Urothelium cell line (cell line): ENCODE results near the gene SMAP1.
"Not testable (repeated sequence)": the region's sequence is repeated elsewhere in the genome, so short reads cannot be mapped to it uniquely, and the experiment has no call there.

Experiments used
- DNase-seq: peaks from one replicate; pipeline ENCODE4 v3.0.0; 2011; ENCODE audit warnings: low spot score, mixed read lengths
- FAIRE-seq: peaks from 2 replicates; lab custom pipeline; 2011; peaks lifted over from hg19 to GRCh38; lab: Jason Lieb, UNC

Gene SMAP1

DNA sequence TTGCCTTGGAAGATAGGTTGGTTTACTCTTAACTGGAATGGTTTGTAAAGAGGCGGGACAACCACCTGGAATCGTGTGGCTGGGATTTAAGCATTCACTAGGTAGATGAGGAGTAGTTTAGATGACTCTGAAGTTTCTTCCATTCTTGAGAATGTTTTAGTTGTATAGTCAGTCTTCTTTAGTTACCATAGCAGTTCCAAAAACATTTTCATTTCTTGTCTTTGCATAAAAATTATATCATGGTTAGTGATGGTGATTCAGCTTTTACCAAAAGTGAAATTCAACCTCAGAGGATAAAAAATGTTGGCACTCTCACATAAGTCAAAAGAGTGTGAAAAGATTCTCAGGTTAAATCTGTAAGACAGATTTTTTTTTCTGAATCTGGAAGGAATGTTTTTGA is 70.3 kb downstream of the SMAP1 start:
- FAIRE-seq = no peak
- DNase-seq = no peak

DNA sequence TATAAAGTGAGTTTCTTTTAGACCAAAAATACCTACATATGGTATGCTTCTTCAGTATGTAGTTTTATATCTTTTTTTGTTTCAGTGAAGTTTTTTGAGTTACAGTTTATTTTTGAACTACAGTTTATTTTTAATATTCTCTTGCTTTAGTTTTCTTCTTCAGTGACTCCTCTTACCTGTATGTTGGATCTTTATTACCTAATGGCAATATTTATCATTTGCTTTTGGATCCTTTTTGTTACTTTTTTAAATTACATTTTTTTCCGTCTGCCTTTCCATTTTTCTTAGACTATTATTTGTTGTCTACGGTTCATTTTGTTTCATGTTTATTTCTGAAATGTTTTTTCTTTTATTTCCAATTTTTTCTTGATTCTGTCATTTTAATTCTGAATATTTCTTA is 71.9 kb downstream of the SMAP1 start:
- DNase-seq (no peak), FAIRE-seq (no peak)

DNA sequence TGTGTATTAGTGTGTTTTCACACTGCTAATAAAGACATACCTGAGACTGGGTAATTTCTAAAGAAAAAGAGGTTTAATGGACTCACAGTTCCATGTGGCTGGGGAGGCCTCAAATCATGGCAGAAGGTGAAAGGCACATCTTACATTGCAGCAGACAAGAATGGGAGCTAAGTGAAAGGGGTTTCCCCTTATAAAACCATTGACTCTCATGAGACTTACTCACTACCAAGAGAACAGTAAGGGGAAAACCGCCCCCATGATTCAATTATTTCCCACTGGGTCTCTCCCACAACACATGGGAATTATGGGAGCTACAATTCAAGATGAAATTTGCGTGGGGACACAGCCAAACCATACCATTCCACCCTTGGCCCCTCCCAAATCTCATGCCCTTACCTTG is 73.1 kb downstream of the SMAP1 start:
- DNase-seq, FAIRE-seq: not testable (repeated sequence)

DNA sequence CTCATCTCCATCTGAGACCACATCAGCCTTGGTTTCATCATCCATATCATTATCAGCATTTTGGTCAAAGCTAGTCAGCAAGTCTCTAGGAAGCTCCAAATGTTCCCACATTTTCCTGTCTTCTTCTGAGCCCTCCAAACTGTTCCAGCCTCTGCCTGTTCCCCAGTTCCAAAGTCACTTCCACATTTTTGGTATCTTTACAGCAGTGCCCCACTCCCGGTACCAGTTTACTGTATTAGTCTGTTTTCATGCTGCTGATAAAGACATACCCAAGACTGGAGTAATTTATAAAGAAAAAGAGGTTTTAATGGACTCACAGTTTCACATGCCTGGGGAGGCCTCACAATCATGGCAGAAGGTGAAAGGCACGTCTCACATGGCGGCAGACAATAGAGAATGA is 74.8 kb downstream of the SMAP1 start:
- not testable (repeated sequence) for DNase-seq, FAIRE-seq

- FAIRE-seq (no peak), DNase-seq (no peak)
These were observed 86.2 kb downstream of the SMAP1 start for GRCh38 chr6:70753870-70754380.

DNA sequence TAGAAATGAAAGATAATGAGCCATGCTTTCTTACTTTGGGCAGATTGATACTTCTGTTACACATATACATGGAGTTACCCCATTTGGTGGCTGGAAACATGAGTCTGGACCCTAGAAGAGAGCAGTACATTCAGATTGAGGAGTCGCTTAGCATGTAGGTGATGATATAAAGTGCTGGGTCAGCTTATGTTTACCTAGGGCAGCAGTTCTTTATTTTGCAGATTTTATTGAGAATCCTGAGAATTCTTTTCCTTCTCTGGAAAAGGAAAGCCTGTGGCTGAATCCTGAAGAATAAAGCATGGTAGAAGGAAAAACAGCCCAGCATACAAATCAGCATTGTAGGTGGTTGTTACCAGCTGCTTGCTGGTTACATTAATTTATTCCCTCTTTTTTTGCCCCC is 91.2 kb downstream of the SMAP1 start:
- DNase-seq (no peak), FAIRE-seq (no peak)

- no peak for FAIRE-seq
- no peak for DNase-seq
These were observed 96.2 kb downstream of the SMAP1 start for GRCh38 chr6:70763754-70764510.

GRCh38 chr6:70764706-70765105 is 97.0 kb downstream of the SMAP1 start:
- DNase-seq (no peak), FAIRE-seq (no peak)

DNA sequence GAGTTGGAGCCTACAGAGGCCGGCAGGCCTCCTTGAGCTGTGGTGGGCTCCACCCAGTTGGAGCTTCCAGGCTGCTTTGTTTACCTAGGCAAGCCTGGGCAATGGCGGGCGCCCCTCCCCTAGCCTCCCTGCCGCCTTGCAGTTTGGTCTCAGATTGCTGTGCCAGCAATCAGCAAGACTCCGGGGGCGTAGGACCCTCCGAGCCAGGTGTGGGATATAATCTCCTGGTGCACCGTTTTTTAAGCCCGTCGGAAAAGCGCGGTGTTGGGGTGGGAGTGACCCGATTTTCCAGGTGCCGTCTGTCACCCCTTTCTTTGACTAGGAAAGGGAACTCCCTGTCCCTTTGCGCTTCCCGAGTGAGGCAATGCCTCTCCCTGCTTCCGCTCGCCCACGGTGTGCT is 103.7 kb downstream of the SMAP1 start:
- FAIRE-seq, DNase-seq: not testable (repeated sequence)

DNA sequence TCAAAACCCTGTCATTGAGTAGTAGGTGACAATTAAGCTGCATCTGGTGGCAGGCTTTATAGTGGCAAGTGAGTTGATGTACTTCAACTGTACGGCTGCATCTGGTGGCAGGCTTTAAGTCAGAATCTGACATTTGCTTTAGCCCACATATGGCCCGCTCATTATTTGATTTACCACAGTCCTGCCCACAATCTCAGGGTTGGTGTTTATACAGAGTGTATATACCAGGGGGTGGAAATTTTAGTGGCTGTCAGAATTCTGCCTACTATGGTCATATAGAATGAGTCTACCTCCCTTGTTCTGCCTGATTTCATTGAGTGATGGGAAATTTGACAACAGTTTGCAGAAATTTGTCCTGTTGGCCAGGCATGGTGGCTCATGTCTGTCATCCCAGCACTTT is 112.3 kb downstream of the SMAP1 start:
- FAIRE-seq (no peak), DNase-seq (no peak)

GRCh38 chr6:70790483-70791224 is 123.0 kb downstream of the SMAP1 start:
- no peak for DNase-seq
- FAIRE-seq = no peak

- no peak for FAIRE-seq
- DNase-seq = no peak
These were observed 129.9 kb downstream of the SMAP1 start for GRCh38 chr6:70797625-70798024.

DNA sequence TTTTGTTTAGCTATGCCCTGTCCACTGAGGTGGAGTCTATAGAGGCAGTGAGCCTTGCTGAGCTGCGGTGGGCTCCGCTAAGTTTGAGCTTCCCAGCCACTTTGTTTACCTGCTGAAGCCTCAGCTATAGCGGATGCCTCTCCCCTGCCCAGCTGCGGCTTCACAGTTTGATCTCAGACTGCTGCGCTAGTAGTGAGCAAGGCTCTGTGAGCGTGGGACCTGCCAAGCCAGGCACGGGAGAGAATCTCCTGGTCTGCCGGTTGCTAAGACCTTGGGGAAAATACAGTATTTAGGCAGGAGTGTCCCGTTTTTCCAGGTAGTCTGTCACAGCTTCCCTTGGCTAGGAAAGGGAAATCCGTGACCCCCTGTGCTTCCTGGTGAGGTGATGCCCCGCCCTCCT is 138.4 kb downstream of the SMAP1 start:
- no peak for DNase-seq
- FAIRE-seq = no peak

GRCh38 chr6:70811788-70812187 is 144.1 kb downstream of the SMAP1 start:
- FAIRE-seq = no peak

GRCh38 chr6:70813885-70814284 is 146.2 kb downstream of the SMAP1 start:
- DNase-seq (no peak), FAIRE-seq (no peak)

More at GRCh38 chr6:70811788-70812187, 144.1 kb downstream of the SMAP1 start:
- DNase-seq = no peak

DNA sequence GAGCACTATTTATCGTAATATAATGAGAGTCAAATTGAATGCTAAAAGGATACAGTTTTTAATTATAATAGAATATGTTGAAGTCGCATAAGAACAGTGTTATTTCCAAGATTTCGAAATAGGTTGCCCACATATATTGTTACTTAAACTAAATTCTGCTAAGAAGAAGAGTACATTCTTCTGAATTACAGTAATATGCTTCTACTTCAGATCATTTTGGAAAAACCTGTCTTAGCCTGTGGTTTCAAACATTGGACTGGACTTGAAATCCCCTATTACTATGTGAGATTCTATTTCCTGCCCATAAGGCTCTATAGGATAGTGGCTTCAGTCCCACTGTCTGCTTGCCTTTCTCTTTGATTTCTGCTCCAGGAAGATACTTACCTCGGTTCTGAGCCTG is 152.0 kb downstream of the SMAP1 start:
- FAIRE-seq = no peak
- DNase-seq = no peak

GRCh38 chr6:70820778-70821177 is 153.1 kb downstream of the SMAP1 start:
- DNase-seq = no peak
- FAIRE-seq = no peak

- FAIRE-seq (no peak), DNase-seq (no peak)
These were observed 154.1 kb downstream of the SMAP1 start for GRCh38 chr6:70821751-70822150.

- DNase-seq = no peak
- no peak for FAIRE-seq
These were observed 156.0 kb downstream of the SMAP1 start for GRCh38 chr6:70823651-70824050.

DNA sequence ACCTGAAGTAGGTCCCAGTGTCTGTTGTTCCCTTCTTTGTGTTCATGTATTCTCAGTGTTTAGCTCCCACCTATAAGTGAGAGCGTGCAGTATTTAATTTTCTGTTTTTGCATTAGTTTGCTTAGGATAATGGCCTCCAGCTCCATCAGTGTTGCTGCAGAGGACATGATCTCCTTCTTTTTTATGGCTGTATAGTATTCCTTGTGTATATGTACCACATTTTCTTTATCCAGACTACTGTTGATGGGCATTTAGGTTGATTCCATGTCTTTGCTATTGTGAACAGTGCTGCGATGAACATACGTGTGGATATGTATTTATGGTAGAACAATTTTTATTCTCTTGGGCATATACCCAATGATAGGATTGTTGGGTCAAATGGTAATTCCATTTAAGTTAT is 163.7 kb downstream of the SMAP1 start:
- DNase-seq (no peak), FAIRE-seq (no peak)

DNA sequence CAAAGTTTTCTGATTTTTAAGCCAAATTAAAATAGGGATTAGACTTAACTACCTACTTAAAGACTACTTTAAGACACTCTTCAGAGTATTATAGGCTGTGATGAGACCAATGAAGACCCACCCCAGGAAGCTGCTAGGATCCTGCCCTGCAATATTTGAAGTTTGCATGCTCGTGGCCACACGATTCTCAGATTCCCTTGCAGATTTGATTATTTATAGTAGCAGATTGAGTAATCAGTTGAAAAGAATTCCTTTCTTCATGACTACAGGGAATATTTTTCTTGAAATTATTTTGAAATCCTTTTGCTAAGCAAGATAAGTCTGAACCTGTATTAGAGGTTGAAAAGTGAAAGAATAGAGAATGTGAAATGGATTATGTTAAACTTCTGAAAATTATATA is 166.8 kb downstream of the SMAP1 start:
- FAIRE-seq (no peak), DNase-seq (no peak)

GRCh38 chr6:70838907-70839285 is 171.2 kb downstream of the SMAP1 start:
- FAIRE-seq = no peak
- no peak for DNase-seq
